CMK (cell line): ENCODE measurements around the gene UNKL.

Experiments
- DNase-seq: peaks from one replicate; pipeline ENCODE4 v3.0.0-alpha.2; 2010; ENCODE audit warnings: low read depth

UNKL gene

GRCh38 chr16:1375741-1376410, 38.6 kb downstream of the UNKL start:
- DNase-seq, result no peak

- DNase-seq, result no peak
These were observed 39.2 kb downstream of the UNKL start for GRCh38 chr16:1375298-1375640.

- no peak for DNase-seq
These were observed 39.8 kb downstream of the UNKL start for GRCh38 chr16:1374418-1375297.

GRCh38 chr16:1372292-1372950, 42.1 kb downstream of the UNKL start:
- no peak for DNase-seq

GRCh38 chr16:1371054-1371978, 43.2 kb downstream of the UNKL start:
- no peak for DNase-seq

GRCh38 chr16:1367486-1368174, 46.9 kb downstream of the UNKL start:
- DNase-seq, result no peak

- no peak for DNase-seq
These were observed 47.7 kb downstream of the UNKL start for GRCh38 chr16:1366712-1367299.

- no peak for DNase-seq
These were observed 48.3 kb downstream of the UNKL start for GRCh38 chr16:1366060-1366711.

GRCh38 chr16:1364510-1364909, 50.0 kb downstream of the UNKL start:
- no peak for DNase-seq

GRCh38 chr16:1363501-1364041, 50.9 kb downstream of the UNKL start:
- DNase-seq, result no peak

- DNase-seq, result no peak
These were observed 51.7 kb downstream of the UNKL start for GRCh38 chr16:1362807-1363206.

GRCh38 chr16:1361685-1362360, 52.7 kb downstream of the UNKL start:
- no peak for DNase-seq

GRCh38 chr16:1357906-1358566, 56.5 kb downstream of the UNKL start:
- no peak for DNase-seq

- DNase-seq, result no peak
These were observed 58.2 kb downstream of the UNKL start for GRCh38 chr16:1356061-1356900.

GRCh38 chr16:1355591-1355990, 58.9 kb downstream of the UNKL start:
- no peak for DNase-seq

GRCh38 chr16:1354815-1355540, 59.5 kb downstream of the UNKL start:
- DNase-seq, result no peak
